22Rv1 (cell line): ENCODE measurements around the gene CDC14A.
A peak's percentile ranks its signal among the peaks of the same experiment; 100 is the strongest.

Source experiments
- H3K27ac ChIP-seq: fragments of 450-650 bp; 2 replicates; pipeline ENCODE4 v1.5.1; 2017
- ZFX ChIP-seq: fragments of 450-650 bp; IDR thresholded peaks from 2 replicates; pipeline ENCODE4 v1.6.1; 2017; ENCODE audit warnings: antibody characterized with exemption, borderline replicate concordance
- TF ChIP-seq, protein P1 (sequence below): fragments of 450-650 bp; IDR thresholded peaks from 2 replicates; pipeline ENCODE4 v1.5.1; 2017; ENCODE audit warnings: mild to moderate bottlenecking

The CDC14A gene

DNA sequence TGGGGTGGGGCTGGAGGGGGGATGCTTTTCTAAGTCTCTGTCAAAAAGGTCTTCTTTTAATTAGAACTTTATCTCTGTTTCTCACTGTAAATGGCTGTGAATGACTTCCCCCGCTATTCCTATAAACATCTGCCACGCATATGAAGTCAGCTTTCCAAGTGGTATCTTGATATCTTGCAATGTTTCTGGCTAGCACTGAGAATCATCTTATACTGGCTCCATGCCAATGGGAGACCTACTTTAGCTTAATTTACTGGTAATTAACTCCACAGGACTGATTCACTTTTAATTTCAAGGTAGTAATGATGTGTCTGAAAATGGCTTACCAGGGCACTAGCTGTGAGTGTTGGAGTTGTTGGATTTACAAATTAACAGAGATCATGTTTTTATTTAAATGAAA, 190.0 kb downstream of the CDC14A start:
- no peak overlapping the region for H3K27ac ChIP-seq
- no peak for TF ChIP-seq ZFX
- TF ChIP-seq, protein P1, sequence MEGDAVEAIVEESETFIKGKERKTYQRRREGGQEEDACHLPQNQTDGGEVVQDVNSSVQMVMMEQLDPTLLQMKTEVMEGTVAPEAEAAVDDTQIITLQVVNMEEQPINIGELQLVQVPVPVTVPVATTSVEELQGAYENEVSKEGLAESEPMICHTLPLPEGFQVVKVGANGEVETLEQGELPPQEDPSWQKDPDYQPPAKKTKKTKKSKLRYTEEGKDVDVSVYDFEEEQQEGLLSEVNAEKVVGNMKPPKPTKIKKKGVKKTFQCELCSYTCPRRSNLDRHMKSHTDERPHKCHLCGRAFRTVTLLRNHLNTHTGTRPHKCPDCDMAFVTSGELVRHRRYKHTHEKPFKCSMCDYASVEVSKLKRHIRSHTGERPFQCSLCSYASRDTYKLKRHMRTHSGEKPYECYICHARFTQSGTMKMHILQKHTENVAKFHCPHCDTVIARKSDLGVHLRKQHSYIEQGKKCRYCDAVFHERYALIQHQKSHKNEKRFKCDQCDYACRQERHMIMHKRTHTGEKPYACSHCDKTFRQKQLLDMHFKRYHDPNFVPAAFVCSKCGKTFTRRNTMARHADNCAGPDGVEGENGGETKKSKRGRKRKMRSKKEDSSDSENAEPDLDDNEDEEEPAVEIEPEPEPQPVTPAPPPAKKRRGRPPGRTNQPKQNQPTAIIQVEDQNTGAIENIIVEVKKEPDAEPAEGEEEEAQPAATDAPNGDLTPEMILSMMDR = no peak

DNA sequence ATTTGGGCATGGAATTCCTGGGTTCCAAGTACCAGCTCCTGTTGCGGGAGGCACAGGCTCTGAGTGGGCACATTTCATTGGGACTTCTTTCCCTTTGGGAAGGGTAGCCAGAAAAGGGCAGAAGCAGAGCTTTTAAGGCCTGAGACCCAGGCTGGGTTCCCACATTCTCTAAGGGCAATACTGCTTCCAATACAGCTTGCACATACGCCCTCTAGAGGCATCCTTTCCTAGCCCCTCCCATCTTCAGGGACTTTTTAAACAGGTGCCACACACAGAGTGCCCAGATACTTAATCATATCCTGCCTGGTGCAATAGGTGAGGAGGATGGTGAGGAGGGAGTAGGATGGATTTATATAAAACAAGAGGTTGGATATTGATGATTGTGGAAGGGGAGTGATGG, 191.3 kb downstream of the CDC14A start:
- no peak for TF ChIP-seq ZFX
- TF ChIP-seq, protein P1 = peak; percentile 73
- H3K27ac ChIP-seq = no peak overlapping the region

DNA sequence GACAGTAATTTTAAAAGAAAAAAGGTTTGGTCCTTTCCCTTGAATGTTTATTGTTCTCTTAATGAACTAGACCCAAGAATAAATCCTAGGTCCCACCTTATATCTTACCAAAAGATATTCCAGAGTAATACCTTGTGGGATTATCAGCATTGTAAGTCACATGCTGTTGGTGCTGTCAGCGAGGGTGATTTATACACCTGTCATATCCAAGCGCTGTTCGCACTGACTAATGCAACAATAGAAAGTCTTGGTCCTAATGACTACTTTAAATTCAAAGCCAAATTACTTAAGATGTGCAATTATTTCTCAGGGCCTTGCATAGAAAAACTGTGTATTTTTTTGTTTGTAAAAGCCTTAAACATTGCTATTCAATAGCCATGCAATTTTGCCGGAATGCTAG, 192.5 kb downstream of the CDC14A start:
- TF ChIP-seq, protein P1 = no peak
- TF ChIP-seq ZFX = no peak
- no peak overlapping the region for H3K27ac ChIP-seq

DNA sequence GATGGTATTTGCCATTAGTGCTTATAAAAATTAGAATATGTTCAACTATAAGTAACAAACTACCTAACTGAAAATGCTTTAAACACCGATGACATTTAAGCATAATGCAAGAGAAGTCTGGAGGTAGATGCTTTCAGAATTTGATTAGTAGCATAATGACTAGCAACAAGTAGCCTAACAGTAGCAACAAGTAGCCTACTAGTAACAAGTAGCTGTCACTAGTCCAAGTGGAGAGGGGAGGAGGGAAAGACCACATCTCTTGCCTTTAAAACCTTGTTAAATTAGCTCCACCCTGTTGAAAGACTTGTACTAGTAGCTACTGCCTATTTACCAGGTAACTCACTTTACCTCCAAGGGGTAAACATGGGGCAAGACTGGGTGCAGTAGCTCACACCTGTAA, 193.5 kb downstream of the CDC14A start:
- TF ChIP-seq ZFX = no peak
- TF ChIP-seq, protein P1 = no peak

DNA sequence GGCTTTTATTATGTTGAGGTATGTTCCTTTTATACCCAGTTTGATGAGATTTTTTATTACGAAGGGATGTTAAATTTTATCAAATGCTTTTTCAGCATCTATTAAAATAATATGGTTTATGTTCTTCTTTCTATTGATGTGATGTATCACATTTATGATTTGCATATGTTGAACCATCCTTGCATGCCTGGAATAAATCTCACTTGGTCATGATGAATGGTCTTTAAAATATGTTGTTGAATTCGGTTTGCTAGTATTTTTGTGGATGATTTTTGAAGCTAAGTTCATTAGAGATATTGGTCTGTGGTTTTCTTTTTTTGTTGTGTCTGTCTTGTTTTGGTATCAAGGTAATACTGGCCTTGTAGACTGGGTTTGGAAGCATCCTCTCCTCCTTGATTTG, 199.7 kb downstream of the CDC14A start:
- TF ChIP-seq, protein P1 = no peak
- no peak for TF ChIP-seq ZFX
- H3K27ac ChIP-seq = no peak overlapping the region

More for the DNA sequence above, 193.5 kb downstream of the CDC14A start:
- no peak overlapping the region for H3K27ac ChIP-seq

DNA sequence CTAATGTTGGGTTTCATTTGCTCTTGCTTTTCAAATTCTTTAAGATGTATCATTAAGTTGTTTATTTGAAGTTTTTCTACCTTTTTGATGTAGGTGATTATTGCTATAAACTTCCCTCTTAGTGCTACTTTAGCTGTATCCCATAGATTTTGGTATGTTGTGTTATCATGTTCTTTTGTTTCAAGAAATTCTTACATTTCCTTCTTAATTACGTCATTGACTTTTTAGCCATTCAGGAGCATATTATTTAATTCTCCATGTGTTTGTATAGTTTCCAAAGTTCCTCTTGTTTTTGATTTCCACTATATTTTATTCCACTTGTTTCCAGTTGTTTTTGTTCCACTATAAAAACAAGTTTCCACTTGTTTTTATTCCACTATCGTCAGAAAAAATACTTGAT, 200.6 kb downstream of the CDC14A start:
- no peak overlapping the region for H3K27ac ChIP-seq
- no peak for TF ChIP-seq ZFX
- TF ChIP-seq, protein P1 = no peak

DNA sequence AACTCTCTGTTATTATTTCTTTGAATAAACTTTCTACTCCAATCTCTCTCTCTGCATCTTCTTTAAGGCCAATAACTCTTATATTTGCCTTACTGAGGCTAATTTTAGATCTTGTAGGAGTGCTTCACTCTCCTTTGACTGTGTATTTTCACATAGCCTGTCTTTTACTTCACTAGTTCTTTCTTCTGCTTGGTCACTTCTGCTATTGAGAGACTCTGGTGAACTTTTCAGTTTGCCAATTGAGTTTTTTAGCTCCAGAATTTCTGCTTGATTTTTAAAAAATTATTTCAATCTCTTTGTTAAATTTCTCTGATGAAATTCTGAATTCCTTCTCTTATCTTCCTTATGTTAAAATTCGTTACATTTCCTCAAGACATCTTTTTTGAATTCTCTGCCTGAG, 203.9 kb downstream of the CDC14A start:
- H3K27ac ChIP-seq = no peak overlapping the region
- TF ChIP-seq ZFX = no peak

DNA sequence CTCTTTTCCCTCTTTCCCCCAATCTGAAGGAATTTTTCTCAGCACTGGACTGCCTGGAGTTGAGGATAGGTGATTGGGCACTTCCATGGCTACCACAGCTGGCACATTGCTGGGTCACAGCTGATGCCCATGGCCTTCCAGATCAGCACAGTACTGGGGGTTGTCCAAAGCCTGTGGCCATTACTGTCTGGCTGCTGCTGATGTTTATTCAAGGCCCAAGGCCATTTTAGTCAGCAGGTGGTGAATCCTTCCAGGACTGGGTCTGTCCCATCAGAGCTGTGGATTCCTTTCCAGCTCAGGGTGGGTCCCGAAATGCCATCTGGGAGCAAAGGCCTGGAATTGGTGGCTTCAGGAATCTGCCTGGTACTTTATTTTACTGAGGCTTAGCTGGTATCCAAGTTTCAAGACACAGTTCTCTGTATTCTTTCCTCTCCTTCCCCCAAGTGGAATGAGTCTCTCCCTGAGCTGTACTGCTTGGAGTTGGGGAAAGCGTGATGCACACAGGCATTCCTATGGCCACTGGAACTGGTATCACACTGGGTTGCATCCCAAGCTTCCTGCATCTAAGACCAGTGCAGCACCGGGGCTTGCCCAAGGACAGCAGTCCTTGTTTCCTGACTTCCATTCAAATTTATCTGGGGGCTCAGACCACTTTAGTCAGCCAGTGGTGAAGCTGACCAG, 204.8 kb downstream of the CDC14A start:
- TF ChIP-seq ZFX = no peak
- TF ChIP-seq, protein P1 = no peak
- no peak overlapping the region for H3K27ac ChIP-seq
